GM12878 (cell line): ENCODE results near the gene FAM163B. TPM values are rescaled to one million over a fixed set of nuclear protein-coding genes. Genes with fewer than 3 reads are reported as not detected.

ENCODE experiments used
- ATAC-seq: fragments of 200-7000 bp; cut with Tn5 transposase; 3 replicates; pipeline ENCODE4 v1.9.1; 2020; ENCODE audit warnings: mild to moderate bottlenecking, moderate library complexity
- BruUV-seq: library from RNA; stranded (reverse); fragments of 400-500 nt; replicated peaks from 2 replicates; lab custom pipeline; 2021; lab: Mats Ljungman, UMichigan
- CTCF ChIA-PET: fragments of 300-600 bp; sonication (Branson Sonifier 250); formaldehyde crosslinking; extraction: SDS; loops from one replicate; lab custom pipeline; 2021; ENCODE audit warnings: inconsistent platforms; lab: Yijun Ruan, JAX
- POLR2A ChIA-PET: fragments of 350-600 bp; formaldehyde crosslinking; extraction: SDS; loops from one replicate; lab custom pipeline; 2021; ENCODE audit warnings: inconsistent platforms; lab: Charles Lee
- RAD21 ChIA-PET: fragments of 300-600 bp; sonication (Branson Sonifier 250); formaldehyde crosslinking; loops from one replicate; lab custom pipeline; 2023; ENCODE audit warnings: antibody characterized with exemption; ENCODE audit not compliant: unreplicated experiment; lab: Charles Lee
- SMC1A ChIA-PET: fragments of 300-600 bp; sonication (Branson Sonifier 250); formaldehyde crosslinking; loops from one replicate; lab custom pipeline; 2023; ENCODE audit not compliant: unreplicated experiment, uncharacterized antibody; lab: Charles Lee
- DNase-seq: peaks from one replicate; pipeline ENCODE4 v3.0.0-alpha.2; 2011; ENCODE audit warnings: low read depth, low spot score
- FAIRE-seq: peaks from 3 replicates; lab custom pipeline; 2011; peaks lifted over from hg19 to GRCh38; lab: Jason Lieb, UNC
- H2AFZ ChIP-seq: 2 replicates; pipeline ENCODE4 v1.6.0; 2011; ENCODE audit warnings: low read depth, low read length, control low read depth; ENCODE audit not compliant: control insufficient read depth
- H3K27ac ChIP-seq: 2 replicates; pipeline ENCODE4 v1.5.1; 2011; ENCODE audit warnings: control low read depth; ENCODE audit not compliant: control insufficient read depth, insufficient read depth
- H3K27me3 ChIP-seq, 2 experiments: replicated peaks in 1 of 2; 2 replicates each; pipeline versions ENCODE4 v1.6.0 to v1.6.1; 2011; ENCODE audit warnings: low read length in 1 of 2; ENCODE audit not compliant: control insufficient read depth in 2 of 2, insufficient read depth in 2 of 2
- H3K36me3 ChIP-seq, 2 experiments: 2 replicates each; pipeline ENCODE4 v1.5.1; 2011; ENCODE audit warnings: low read length in 1 of 2; ENCODE audit not compliant: control insufficient read depth in 2 of 2, insufficient read depth in 2 of 2
- H3K4me1 ChIP-seq: 2 replicates; pipeline ENCODE4 v1.6.1; 2011; ENCODE audit warnings: mild to moderate bottlenecking, low read length, moderate library complexity, mixed read lengths; ENCODE audit not compliant: control insufficient read depth, insufficient read depth
- H3K4me2 ChIP-seq: 2 replicates; pipeline ENCODE4 v1.6.0; 2011; ENCODE audit warnings: control low read depth; ENCODE audit not compliant: control insufficient read depth, insufficient read depth
- H3K4me3 ChIP-seq: fragments of 200-600 bp; sonication (generic); 2 replicates; pipeline ENCODE4 v1.5.1; 2016
- H3K79me2 ChIP-seq: 2 replicates; pipeline ENCODE4 v1.6.0; 2011; ENCODE audit warnings: low read length; ENCODE audit not compliant: control insufficient read depth, insufficient read depth
- H3K9ac ChIP-seq: 2 replicates; pipeline ENCODE4 v1.8.0; 2011; ENCODE audit warnings: low read length, control low read depth, mixed read lengths; ENCODE audit not compliant: control insufficient read depth, insufficient read depth
- H3K9me3 ChIP-seq: replicated peaks from 3 replicates; pipeline ENCODE4 v1.5.1; 2011; ENCODE audit warnings: mild to moderate bottlenecking, low read length; ENCODE audit not compliant: control insufficient read depth, insufficient read depth
- H4K20me1 ChIP-seq: 2 replicates; pipeline ENCODE4 v1.6.0; 2011; ENCODE audit not compliant: control insufficient read depth, insufficient read depth
- BACH1 ChIP-seq: fragments of 450-650 bp; IDR thresholded peaks from 2 replicates; pipeline ENCODE4 v1.6.1; 2017; ENCODE audit warnings: mild to moderate bottlenecking, borderline replicate concordance
- CHD1 ChIP-seq: IDR thresholded peaks from 2 replicates; pipeline ENCODE4 v1.6.1; 2012; ENCODE audit warnings: low read depth, low read length, improper control_type of control experiment
- CHD4 ChIP-seq: fragments of 200-600 bp; sonication (generic); IDR thresholded peaks from 2 replicates; pipeline ENCODE4 v1.6.1; 2016; ENCODE audit warnings: mild to moderate bottlenecking
- EP300 ChIP-seq, 2 experiments: fragments of 150-350 bp in 1 of 2; IDR thresholded peaks; 2 replicates each; pipeline ENCODE4 v1.6.1; 2011 to 2012; ENCODE audit warnings: low read depth in 2 of 2, low read length in 2 of 2, borderline replicate concordance in 1 of 2, improper control_type of control experiment in 1 of 2, inconsistent platforms in 1 of 2; ENCODE audit not compliant: control insufficient read depth in 1 of 2
- GABPA ChIP-seq: IDR thresholded peaks from 2 replicates; pipeline ENCODE4 v1.6.1; 2014; ENCODE audit warnings: antibody characterized with exemption, low read depth, mild to moderate bottlenecking, inconsistent platforms
- IKZF2 ChIP-seq, 2 experiments: fragments of 450-650 bp; IDR thresholded peaks; 2 replicates each; pipeline ENCODE4 v1.6.1; 2017; ENCODE audit warnings: mild to moderate bottlenecking in 2 of 2, moderate library complexity in 2 of 2
- IRF3 ChIP-seq: fragments of 450-650 bp; IDR thresholded peaks from 2 replicates; pipeline ENCODE4 v1.6.1; 2014; ENCODE audit warnings: mild to moderate bottlenecking
- IRF4 ChIP-seq: IDR thresholded peaks from 2 replicates; pipeline ENCODE4 v1.6.1; 2011; ENCODE audit warnings: low read depth, low read length
- IRF5 ChIP-seq: fragments of 450-650 bp; IDR thresholded peaks from 2 replicates; pipeline ENCODE4 v1.6.1; 2017; ENCODE audit warnings: borderline replicate concordance
- JUNB ChIP-seq: IDR thresholded peaks from 2 replicates; pipeline ENCODE4 v1.6.1; 2016; ENCODE audit warnings: antibody characterized with exemption, mild to moderate bottlenecking
- MEF2A ChIP-seq: IDR thresholded peaks from 2 replicates; pipeline ENCODE4 v1.6.1; 2011; ENCODE audit warnings: low read depth, mild to moderate bottlenecking, low read length, moderate library complexity; ENCODE audit not compliant: insufficient read depth
- PML ChIP-seq: IDR thresholded peaks from 2 replicates; pipeline ENCODE4 v1.6.1; 2012; ENCODE audit warnings: low read length, inconsistent platforms
- RAD51 ChIP-seq: fragments of 450-650 bp; IDR thresholded peaks from 2 replicates; pipeline ENCODE4 v1.6.1; 2016; ENCODE audit warnings: moderate library complexity, mild to moderate bottlenecking, inconsistent platforms
- SMAD5 ChIP-seq: IDR thresholded peaks from 2 replicates; pipeline ENCODE4 v1.6.1; 2016; ENCODE audit warnings: antibody characterized with exemption, low read depth
- SP1 ChIP-seq: IDR thresholded peaks from one replicate; pipeline ENCODE4 v1.6.1; 2011; ENCODE audit warnings: low read depth, low read length
- SUZ12 ChIP-seq: fragments of 200-600 bp; sonication (generic); IDR thresholded peaks from one replicate; pipeline ENCODE4 v1.6.1; 2018; ENCODE audit warnings: antibody characterized with exemption, mild to moderate bottlenecking; ENCODE audit not compliant: unreplicated experiment
- TCF7 ChIP-seq: IDR thresholded peaks from 2 replicates; pipeline ENCODE4 v1.6.1; 2014; ENCODE audit warnings: antibody characterized with exemption, borderline replicate concordance
- ZNF217 ChIP-seq: fragments of 450-650 bp; IDR thresholded peaks from 2 replicates; pipeline ENCODE4 v1.6.1; 2017; ENCODE audit warnings: antibody characterized with exemption, mild to moderate bottlenecking
- ZNF384 ChIP-seq: IDR thresholded peaks from 2 replicates; pipeline ENCODE4 v1.6.1; 2012; ENCODE audit warnings: low read depth, mild to moderate bottlenecking, low read length, improper control_type of control experiment, borderline replicate concordance
- ZSCAN29 ChIP-seq: fragments of 450-650 bp; IDR thresholded peaks from 2 replicates; pipeline ENCODE4 v1.6.1; 2017; ENCODE audit warnings: mild to moderate bottlenecking, moderate library complexity
- WGBS: methylation state at CpG from one replicate; pipeline ENCODE4 v1.1.6; 2016; ENCODE audit warnings: low lambda C conversion rate; ENCODE audit not compliant: insufficient replicate concordance, insufficient coverage; ENCODE audit errors: missing lambda C conversion rate; 5-methylcytosine and 5-hydroxymethylcytosine counted together
- in situ Hi-C: fragments of 300-500 bp; cut with MboI; formaldehyde crosslinking; loops from 9 replicates; pipeline ENCODE4 v1.14.3; 2018; ENCODE audit warnings: mixed read lengths
- intact Hi-C: fragments of 100-400 bp; cut with micrococcal nuclease; formaldehyde crosslinking; loops from one replicate; pipeline ENCODE4 v1.14.2; 2022; ENCODE audit not compliant: unreplicated experiment
- polyA plus RNA-seq, 11 experiments: library from polyadenylated mRNA; depleted of rRNA in 4 of 11; unstranded in 6 of 11; stranded (reverse) in 5 of 11; fragments of >200 nt; fragmentation: Nextera tagmentation in 4 of 11; fragmentation: Illumina TruSeq in 1 of 11; extraction: Ambion mirVana in 4 of 11; extraction: Trizol in 1 of 11; gene quantifications; 1 replicate in 1 of 11; 2 replicates in 10 of 11; pipeline versions ENCODE4 v1.2.1 to v1.2.3, GENCODE V29; 2011 to 2016; ENCODE audit warnings: inconsistent platforms in 2 of 11, missing spikeins in 2 of 11, low read depth in 1 of 11
- total RNA-seq, 4 experiments: library from RNA; depleted of rRNA in 3 of 4; stranded (reverse); fragments of >200 nt in 3 of 4; fragmentation: Illumina TruSeq in 1 of 4; extraction: Trizol in 1 of 4; gene quantifications; 2 replicates each; pipeline versions ENCODE4 v1.2.1 to v1.2.3, GENCODE V29; 2013 to 2021

FAM163B gene
- total and polyA plus RNA-seq, 10 of the 15 experiments (the other 5 are each of a cell fraction or from before 2014, with no cell fraction given) = not detected

GRCh38 chr9:133637451-133638055 is 28.4 kb upstream of the FAM163B start:
- Histone ChIP-seq H3K4me3 (no peak overlapping the region), H3K9me3 (no peaks in the 10 kb centered on the region), H3K9ac (no peak overlapping the region), H4K20me1 (no peaks in the 10 kb centered on the region), H3K4me1 (no peaks in the 10 kb centered on the region), H3K4me2 (no peak overlapping the region), H3K27ac (no peak overlapping the region), H3K36me3 (no peaks in the 10 kb centered on the region), H2AFZ (no peak overlapping the region), H3K79me2 (no peaks in the 10 kb centered on the region), H3K27me3 (peaks cover 0 to 5% of the 10 kb centered on the region in 2 experiments; a peak in 3 of 4 replicates)
- POLR2A ChIA-PET = no interaction called here
- CTCF ChIA-PET = no interaction called here
- WGBS = 42% methylated on average over 12 of the region's 12 CpGs
- SMC1A ChIA-PET = no interaction called here
- BruUV-seq = no TSS peak
- in situ Hi-C loops = no loop called here
- RAD21 ChIA-PET = no interaction called here
- intact Hi-C loops = no loop called here
- ATAC-seq (no peak), DNase-seq (no peak), FAIRE-seq (no peak)
- TF ChIP-seq ZSCAN29 (no peak), JUNB (no peak), PML (no peak), CHD4 (no peak), ZNF217 (no peak), ZNF384 (no peak), SP1 (no peak), TCF7 (no peak), GABPA (no peak), CHD1 (no peak), IKZF2 (IDR thresholded peaks at IDR 0.05) (no peak), EP300 (IDR thresholded peaks at IDR 0.05; ENCODE audit: borderline replicate concordance in 1 of 2, control insufficient read depth in 1 of 2, low read depth in 2 of 2, low read length in 2 of 2) (no peak), IRF3 (no peak), MEF2A (no peak), IRF4 (no peak), SMAD5 (no peak), SUZ12 (no peak), IRF5 (no peak), BACH1 (no peak), RAD51 (no peak)
